Urothelium cell line (cell line): Measurements from ENCODE around the gene ZNF576.
"Not testable (repeated sequence)": the region's sequence is repeated elsewhere in the genome, so short reads cannot be mapped to it uniquely, and the experiment has no call there.

ENCODE experiments used
- DNase-seq: peaks from one replicate; pipeline ENCODE4 v3.0.0; 2011; ENCODE audit warnings: low spot score, mixed read lengths
- FAIRE-seq: peaks from 2 replicates; lab custom pipeline; 2011; peaks lifted over from hg19 to GRCh38; lab: Jason Lieb, UNC

ZNF576 gene

DNA sequence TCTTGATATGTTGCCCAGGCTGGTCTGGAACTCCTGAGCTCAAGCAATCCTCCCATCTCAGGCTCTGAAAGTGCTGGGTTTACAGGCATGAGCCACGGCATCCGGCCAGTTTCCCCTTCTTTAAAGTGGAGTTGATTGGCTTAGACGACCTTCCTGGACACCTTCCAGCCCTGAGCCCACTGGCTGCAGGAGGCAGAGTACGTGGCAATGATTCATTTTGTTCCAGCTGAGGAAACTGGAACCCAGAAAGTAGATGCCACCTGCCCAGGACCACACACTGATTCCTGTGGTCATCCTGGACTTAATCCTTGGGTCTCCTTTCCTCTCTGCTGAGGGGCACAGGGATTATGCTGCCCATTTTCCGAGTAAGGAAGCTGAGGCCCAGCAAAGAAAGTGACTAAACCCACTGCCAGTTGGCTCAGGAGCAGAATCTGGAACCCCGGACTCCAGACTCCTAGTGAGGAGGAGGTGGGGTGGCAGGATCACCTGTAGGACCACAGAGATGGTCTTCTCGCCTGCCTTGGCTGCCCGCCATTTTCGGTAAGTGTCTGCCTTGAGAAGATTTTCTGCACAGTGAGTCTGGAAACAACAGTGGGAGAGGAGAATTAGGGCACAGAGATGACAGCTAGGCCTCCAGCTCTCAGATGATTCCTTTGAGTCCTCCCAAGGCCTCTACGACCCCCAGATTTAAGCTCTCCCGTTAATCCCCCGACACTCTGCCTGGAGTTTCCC is 21.8 kb upstream of the ZNF576 start:
- peak; percentile 29 for DNase-seq
- FAIRE-seq: no peak

DNA sequence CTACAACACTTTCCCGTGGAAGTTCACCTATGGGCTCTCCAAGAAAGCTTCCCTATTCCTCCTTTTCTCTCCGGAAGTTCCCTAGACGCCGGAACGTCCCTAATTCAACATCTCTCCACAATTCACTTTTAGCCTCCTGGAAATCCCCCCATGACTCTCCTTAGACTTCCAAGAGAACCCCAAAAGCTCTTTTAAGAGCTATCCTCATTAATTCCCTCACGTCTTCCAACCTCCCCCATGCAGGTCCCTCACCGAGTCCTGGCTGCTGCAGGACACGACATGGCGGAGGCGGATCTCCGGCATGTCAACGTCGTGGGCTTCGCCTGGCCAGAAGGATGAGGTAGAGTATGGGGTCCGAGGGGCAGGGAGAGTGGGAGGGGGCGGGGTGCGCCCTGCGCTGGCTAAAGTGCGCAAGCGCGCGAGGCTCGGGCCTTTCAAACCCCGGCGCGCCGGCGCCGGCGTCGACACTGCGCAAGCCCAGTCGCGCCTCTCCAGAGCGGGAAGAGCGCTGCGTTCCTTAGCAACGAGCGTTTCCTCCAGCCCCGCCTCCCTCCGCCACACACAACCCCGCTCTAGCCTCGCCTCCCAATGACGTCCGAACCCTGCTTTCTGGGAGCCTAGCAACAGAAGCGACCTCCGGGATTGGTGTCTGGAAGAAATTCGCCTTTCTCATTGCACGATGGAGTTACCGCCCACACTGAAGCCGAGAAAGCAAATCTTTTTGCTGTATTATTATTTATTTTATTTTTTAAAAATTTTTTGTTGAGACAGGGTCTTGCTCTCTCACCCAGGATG is 21.0 kb upstream of the ZNF576 start, which contains the start of the genes PINLYP and XRCC1:
Gene PINLYP, plus strand, starts transcription at position 646 of the 795 bp plus-strand sequence. CDS start 1,391 bp downstream, outside the sequence.
Gene XRCC1, minus strand, starts transcription at position 372 of the 795 bp plus-strand sequence. Its CDS starts 69 bp downstream, at position 303.
- peak; percentile 99 for DNase-seq
- FAIRE-seq: peak; percentile 87

DNA sequence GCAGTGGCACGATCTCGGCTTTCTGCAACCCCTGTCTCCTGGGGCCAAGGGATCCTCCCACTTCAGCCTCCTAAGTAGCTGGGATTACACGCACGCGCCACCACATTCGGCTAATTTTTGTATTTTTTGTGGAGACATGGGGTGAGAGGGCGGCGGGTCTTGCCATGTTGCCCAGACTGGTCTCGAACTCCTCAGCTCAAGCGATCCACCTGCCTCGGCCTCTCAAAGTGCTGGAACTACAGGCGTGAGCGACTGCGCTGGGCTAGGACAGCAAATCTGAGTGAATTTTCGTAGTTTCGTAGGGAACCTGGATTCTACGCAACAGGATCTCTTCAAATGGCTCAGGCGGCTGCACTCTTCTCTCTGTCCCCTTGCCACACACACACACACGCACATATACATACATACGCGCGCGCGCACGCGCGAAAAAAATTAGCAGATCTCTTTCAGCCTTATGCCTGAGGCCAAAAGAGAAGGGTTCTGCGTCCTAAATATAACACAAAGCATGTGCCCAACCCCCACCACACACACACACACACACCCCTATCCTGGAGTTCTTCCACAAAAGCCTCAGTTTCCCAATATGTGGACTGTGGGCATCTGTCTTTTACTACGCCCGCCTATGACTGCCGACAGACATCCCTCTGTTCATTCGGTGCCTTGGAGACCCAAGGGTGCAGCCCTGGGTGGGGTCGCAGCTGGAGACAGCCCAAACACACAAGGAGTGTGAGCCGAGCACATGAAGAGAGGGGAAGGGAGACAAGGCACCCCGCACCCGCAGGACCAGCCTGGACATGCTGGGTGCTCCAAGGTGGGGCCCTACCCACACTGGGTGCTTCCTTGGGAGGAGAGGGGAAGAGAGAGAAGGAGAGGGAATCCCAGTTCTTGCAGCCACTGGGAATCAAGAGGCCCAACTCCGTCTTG is 20.2 kb upstream of the ZNF576 start:
- FAIRE-seq: no peak
- no peak for DNase-seq

DNA sequence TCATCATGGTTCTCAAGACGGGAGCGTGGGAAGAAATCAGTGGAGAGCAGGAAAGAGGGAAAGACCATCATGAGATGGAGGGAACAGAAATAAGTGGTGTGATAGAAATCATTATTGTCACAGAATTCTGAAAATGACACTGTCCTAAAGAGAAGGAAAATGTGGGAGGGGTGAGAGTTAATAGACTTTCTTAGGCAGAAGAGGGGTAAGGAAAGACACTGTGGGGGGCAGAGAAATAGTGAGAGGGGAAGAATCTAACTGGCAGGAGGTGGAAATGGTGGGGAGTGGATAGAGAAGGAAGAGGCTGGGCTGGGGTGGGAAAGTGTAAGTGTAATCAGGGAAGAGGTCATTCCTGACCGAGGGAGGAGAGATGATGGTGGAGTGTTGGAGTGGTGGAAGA is 17.6 kb upstream of the ZNF576 start:
- no peak for FAIRE-seq

DNA sequence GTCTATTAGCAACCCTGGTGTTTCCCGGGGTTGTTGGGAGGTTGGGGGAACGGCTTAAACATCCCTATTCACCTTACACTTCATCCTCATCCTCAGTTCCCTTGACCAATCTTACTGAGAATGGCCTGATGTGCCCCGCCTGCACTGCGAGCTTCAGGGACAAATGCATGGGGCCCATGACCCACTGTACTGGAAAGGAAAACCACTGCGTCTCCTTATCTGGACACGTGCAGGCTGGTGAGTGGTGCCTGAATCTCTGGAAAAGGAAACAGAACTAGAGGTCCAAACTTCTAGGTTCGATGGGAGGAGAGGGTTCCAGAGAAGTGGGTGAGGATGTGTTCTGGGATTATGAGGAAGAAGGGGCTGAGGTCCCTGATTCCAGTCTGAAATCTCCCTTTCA is 14.9 kb upstream of the ZNF576 start:
- FAIRE-seq: no peak
- no peak for DNase-seq

More for the DNA sequence above, 17.6 kb upstream of the ZNF576 start:
- no peak for DNase-seq

- FAIRE-seq (no peak), DNase-seq (no peak)
These were observed 13.9 kb upstream of the ZNF576 start for GRCh38 chr19:43582495-43582894.

DNA sequence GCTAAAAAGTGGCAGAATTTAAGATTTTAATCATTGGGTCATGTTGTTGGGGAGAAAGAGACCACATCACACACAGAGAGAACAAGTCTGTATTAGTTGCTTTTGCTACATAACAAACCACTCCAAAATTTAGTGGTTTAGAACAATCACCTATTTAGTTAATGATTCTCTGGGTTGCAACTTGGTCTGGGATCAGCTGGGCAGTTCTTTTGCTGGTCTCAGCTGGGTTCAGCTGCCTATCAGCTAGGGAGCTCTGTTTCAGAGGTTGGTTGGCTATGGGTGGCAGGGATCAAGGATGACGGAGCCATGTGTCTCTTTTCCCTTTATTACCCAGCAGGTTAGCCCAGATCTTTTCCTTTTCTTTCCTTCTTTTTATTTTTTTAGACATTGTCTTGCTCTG is 11.9 kb upstream of the ZNF576 start:
- no peak for FAIRE-seq
- no peak for DNase-seq

GRCh38 chr19:43586346-43586745 is 10.0 kb upstream of the ZNF576 start:
- FAIRE-seq: no peak
- DNase-seq: no peak

- not testable (repeated sequence) for FAIRE-seq, DNase-seq
These were observed 9.4 kb upstream of the ZNF576 start for GRCh38 chr19:43587029-43587428.

DNA sequence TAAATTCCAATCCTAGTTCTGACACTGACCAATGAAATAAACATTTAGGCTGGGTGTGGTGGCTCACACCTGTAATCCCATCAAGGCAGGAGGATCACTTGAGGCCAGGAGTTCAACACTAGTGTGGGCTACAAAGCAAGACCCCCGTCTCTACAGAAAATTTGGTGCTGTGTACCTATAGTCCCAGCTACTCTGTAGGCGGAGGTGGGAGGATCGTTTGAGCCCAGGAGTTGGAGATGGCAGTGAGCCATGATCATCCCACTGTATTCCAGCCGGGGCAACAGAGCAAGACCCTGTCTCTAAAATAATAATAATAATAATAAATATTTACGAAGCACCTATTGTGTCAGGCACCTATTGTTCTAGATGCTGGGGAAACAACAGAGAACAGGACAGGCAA is 7.1 kb upstream of the ZNF576 start:
- no peak for FAIRE-seq

GRCh38 chr19:43589678-43590077 is 6.7 kb upstream of the ZNF576 start:
- DNase-seq (no peak), FAIRE-seq (no peak)

More for the DNA sequence above, 7.1 kb upstream of the ZNF576 start:
- DNase-seq: no peak

GRCh38 chr19:43591904-43592772 is 4.3 kb upstream of the ZNF576 start:
- FAIRE-seq: no peak

GRCh38 chr19:43592800-43593350 is 3.5 kb upstream of the ZNF576 start:
- DNase-seq (no peak), FAIRE-seq (no peak)

More at GRCh38 chr19:43591904-43592772, 4.3 kb upstream of the ZNF576 start:
- DNase-seq: no peak

DNA sequence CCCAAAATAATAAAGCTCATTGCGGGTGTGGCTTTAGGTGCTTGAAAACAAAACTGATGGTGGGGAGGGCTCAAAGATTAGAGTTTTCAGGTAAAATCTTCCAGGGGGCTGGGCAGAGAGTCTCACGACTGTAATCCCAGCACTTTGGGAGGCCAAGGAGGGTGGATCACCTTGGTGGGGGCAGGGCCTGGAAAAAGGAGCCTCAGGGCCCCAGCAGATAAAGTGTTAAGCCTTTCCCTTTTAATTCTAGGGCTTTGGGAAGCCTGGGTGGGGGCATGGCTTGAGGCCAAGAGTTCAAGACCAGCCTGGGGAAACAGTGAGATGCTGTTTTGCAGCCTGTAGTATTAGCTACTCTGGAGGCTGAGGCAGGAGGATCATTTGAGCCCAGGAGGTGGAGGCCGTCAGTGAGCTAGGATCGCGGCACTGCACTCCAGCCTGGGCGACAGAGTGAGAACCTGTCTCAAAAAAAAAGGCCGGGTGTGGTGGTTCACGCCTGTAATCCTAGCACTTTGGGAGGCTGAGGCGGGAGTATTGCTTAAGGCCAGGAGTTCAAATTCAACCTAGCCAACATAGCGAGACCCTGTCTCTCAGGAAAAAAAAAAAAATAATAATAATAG is 2.2 kb upstream of the ZNF576 start:
- DNase-seq (no peak), FAIRE-seq (no peak)

- DNase-seq (peak; percentile 56), FAIRE-seq (no peak)
These were observed 1.4 kb upstream of the ZNF576 start for GRCh38 chr19:43594710-43595604.

DNA sequence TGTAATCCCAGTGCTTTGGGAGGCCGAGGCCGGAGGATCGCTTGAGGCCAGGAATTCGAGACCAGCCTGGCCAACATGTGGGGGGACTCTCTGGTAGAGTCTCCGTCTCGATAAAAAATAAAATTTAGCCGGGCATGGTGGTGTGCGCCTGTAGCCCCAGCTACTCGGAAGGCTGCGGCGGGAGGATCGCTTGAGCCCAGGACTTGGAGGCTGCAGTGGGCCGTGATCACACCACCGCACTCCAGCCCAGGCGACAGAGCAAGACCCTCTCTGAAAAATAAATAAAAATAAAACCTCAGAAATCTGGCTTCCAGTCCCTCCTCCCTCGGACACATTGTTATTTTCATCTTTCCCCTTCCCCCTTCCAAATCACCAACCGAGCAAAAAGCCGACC is 793 bp upstream of the ZNF576 start:
- no peak for DNase-seq
- no peak for FAIRE-seq

- DNase-seq: no peak
- FAIRE-seq: no peak
These were observed 557 bp downstream of the ZNF576 start for GRCh38 chr19:43596842-43597461.

- DNase-seq: no peak
- FAIRE-seq: no peak
These were observed 1.5 kb downstream of the ZNF576 start for GRCh38 chr19:43597876-43598275.
